ENCODE measurements around the gene RMDN2. TPM values are rescaled to one million over a fixed set of nuclear protein-coding genes. Genes with fewer than 3 reads are reported as not detected.

RMDN2 gene
- total RNA-seq, 2 donors from 2014 or later = 3.9 to 4.9 TPM

GRCh38 chr2:38037325-38037724 lies 112.2 kb downstream of the RMDN2 start:
- Mint-ChIP-seq H3K36me3 (ENCODE audit: low read depth) (no peaks in the 10 kb centered on the region), H3K27ac (no peak overlapping the region), H3K4me3 (no peak overlapping the region), H3K9me3 (no peaks in the 10 kb centered on the region), H3K27me3 (ENCODE audit: insufficient read depth) (peaks cover 38% of the 10 kb centered on the region), H3K4me1 (peaks cover 6% of the 10 kb centered on the region)
- H3K27ac ChIP-seq (ENCODE audit: low read depth, low read length) = no peak overlapping the region
- no peaks in the 10 kb centered on the region for H3K36me3 ChIP-seq (ENCODE audit: control insufficient read depth, insufficient read depth, low read length)
- no peak overlapping the region for H3K4me3 ChIP-seq (ENCODE audit: low read length)
- no peak overlapping the region for H3K9ac ChIP-seq (ENCODE audit: extremely low read depth, low read length, poor library complexity, severe bottlenecking)
- DNase-seq = no peak
- H3K27me3 ChIP-seq (ENCODE audit: control insufficient read depth, insufficient read depth, low read length, poor library complexity, severe bottlenecking) = no peaks in the 10 kb centered on the region
- H3K4me1 ChIP-seq (ENCODE audit: control insufficient read depth, insufficient read depth, low read length) = no peaks in the 10 kb centered on the region
- WGBS, 2 experiments (ENCODE audit: insufficient coverage in 1 of 2, insufficient read length in 1 of 2) = 82 to 93% methylated on average over 4 of the region's 4 CpGs
- TF ChIP-seq CTCF (conservative IDR thresholded peaks at IDR 0.05) = no peak
- no peaks in the 10 kb centered on the region for H3K9me3 ChIP-seq (ENCODE audit: control insufficient read depth, low read length)

DNA sequence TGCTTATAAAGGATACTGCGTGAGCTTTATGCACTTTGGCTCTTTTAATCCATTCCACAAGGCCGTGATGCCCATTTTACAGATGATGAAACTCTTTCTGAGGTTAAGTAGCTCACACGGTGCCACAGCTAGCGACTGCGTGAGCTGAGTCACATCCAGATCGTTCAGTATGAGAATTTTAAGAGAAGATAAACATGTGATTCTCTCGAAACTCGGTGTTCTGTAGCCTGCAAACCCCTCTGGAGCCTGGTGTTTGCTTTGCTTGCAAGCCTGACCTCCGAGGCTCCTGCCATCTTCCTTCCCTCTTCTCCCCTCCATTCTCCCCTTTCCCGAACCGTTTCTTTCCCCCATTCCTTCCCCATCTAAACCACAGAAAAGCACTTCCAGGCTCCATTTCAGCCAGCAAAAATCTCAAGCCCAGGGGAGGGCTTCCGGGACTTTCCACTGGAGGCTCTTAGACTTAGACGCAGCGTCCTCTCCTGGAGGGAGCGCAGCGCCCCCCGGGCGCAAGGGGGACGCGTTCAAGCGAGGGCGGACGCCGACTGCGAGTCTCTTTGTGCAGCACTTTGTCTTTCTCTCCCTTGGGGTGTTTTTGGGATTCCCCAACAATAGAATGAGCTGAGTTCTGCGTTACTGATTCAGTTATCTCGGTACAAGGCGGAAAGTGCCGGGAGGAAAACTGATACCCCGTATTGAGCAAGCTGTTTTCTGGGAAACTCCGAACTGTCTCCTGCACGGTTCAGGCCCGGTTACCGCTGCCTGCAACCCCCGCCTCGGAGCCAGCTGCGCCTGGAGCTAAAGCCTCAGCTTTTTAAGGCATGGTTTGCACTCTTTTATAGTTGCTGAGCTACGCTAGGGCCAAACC lies 112.9 kb downstream of the RMDN2 start:
- Histone ChIP-seq H3K27ac (ENCODE audit: low read depth, low read length) (no peak overlapping the region), H3K9ac (ENCODE audit: extremely low read depth, low read length, poor library complexity, severe bottlenecking) (no peak overlapping the region), H3K4me3 (ENCODE audit: low read length) (no peak overlapping the region), H3K9me3 (ENCODE audit: control insufficient read depth, low read length) (no peaks in the 10 kb centered on the region), H3K36me3 (ENCODE audit: control insufficient read depth, insufficient read depth, low read length) (no peaks in the 10 kb centered on the region), H3K27me3 (ENCODE audit: control insufficient read depth, insufficient read depth, low read length, poor library complexity, severe bottlenecking) (no peaks in the 10 kb centered on the region), H3K4me1 (ENCODE audit: control insufficient read depth, insufficient read depth, low read length) (no peaks in the 10 kb centered on the region)
- Mint-ChIP-seq H3K4me1 (peaks cover 6% of the 10 kb centered on the region), H3K9me3 (no peaks in the 10 kb centered on the region), H3K36me3 (ENCODE audit: low read depth) (no peaks in the 10 kb centered on the region), H3K27me3 (ENCODE audit: insufficient read depth) (peaks cover 38% of the 10 kb centered on the region), H3K4me3 (peak overlapping the region; percentile 49), H3K27ac (peak overlapping the region; percentile 56)
- 85 to 89% methylated on average over 33 to 38 of the region's 38 CpGs for WGBS, 2 experiments (ENCODE audit: insufficient coverage in 1 of 2, insufficient read length in 1 of 2)
- peak; percentile 81 for DNase-seq
- peak; percentile 72 for TF ChIP-seq CTCF (conservative IDR thresholded peaks at IDR 0.05)

DNA sequence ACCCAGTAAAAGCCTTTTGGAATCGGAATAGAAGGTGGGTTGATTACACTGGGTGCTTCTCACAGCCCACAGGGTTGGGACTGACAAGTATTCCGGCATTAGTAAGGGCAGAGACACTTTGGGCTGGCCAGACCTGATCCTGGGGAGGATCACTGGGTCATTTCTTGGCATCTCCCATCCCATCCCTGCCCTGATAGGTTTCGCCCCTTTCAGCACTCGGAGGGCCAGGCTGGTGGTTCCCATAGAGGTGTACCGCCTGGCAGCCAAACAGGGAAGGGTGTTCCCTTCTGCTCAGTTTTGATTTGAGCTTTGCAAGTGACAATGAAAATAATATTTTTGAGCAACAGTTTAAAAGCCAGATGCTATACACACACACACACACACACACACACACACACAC lies 113.6 kb downstream of the RMDN2 start:
- DNase-seq = no peak
- H3K4me1 Mint-ChIP-seq = peaks cover 6% of the 10 kb centered on the region
- Histone ChIP-seq H3K27ac (ENCODE audit: low read depth, low read length) (no peak overlapping the region), H3K4me3 (ENCODE audit: low read length) (no peak overlapping the region), H3K36me3 (ENCODE audit: control insufficient read depth, insufficient read depth, low read length) (no peaks in the 10 kb centered on the region), H3K27me3 (ENCODE audit: control insufficient read depth, insufficient read depth, low read length, poor library complexity, severe bottlenecking) (no peaks in the 10 kb centered on the region), H3K9ac (ENCODE audit: extremely low read depth, low read length, poor library complexity, severe bottlenecking) (no peak overlapping the region), H3K4me1 (ENCODE audit: control insufficient read depth, insufficient read depth, low read length) (no peaks in the 10 kb centered on the region), H3K9me3 (ENCODE audit: control insufficient read depth, low read length) (no peaks in the 10 kb centered on the region)
- H3K9me3 Mint-ChIP-seq = no peaks in the 10 kb centered on the region
- 93 to 100% methylated on average over 1 to 5 of the region's 5 CpGs for WGBS, 2 experiments (ENCODE audit: insufficient coverage in 1 of 2, insufficient read length in 1 of 2)
- no peak for TF ChIP-seq CTCF (conservative IDR thresholded peaks at IDR 0.05)
- H3K4me3 Mint-ChIP-seq = peak overlapping the region; percentile 49
- no peak overlapping the region for H3K27ac Mint-ChIP-seq
- H3K27me3 Mint-ChIP-seq (ENCODE audit: insufficient read depth) = peaks cover 38% of the 10 kb centered on the region
- no peaks in the 10 kb centered on the region for H3K36me3 Mint-ChIP-seq (ENCODE audit: low read depth)
